Neural cell (in vitro differentiated cells): ENCODE results near the gene FOXK2.

ENCODE experiments used
- CTCF ChIP-seq: fragments of 450-650 bp; IDR thresholded peaks from 2 replicates; pipeline ENCODE4 v1.5.1; 2014; ENCODE audit warnings: antibody characterized with exemption, mild to moderate bottlenecking, moderate library complexity; ENCODE audit not compliant: poor library complexity, severe bottlenecking
- MXI1 ChIP-seq: fragments of 450-650 bp; conservative IDR thresholded peaks from 2 replicates; pipeline ENCODE4 v1.6.1; 2014; ENCODE audit warnings: antibody characterized with exemption, mild to moderate bottlenecking; ENCODE audit not compliant: poor library complexity, severe bottlenecking
- POLR2AphosphoS5 ChIP-seq: IDR thresholded peaks from 2 replicates; pipeline ENCODE4 v1.6.1; 2012
- REST ChIP-seq: IDR thresholded peaks from 2 replicates; pipeline ENCODE4 v1.6.1; 2012; ENCODE audit warnings: borderline replicate concordance
- TAF1 ChIP-seq: IDR thresholded peaks from 2 replicates; pipeline ENCODE4 v1.6.1; 2012; ENCODE audit warnings: low read depth

DNA sequence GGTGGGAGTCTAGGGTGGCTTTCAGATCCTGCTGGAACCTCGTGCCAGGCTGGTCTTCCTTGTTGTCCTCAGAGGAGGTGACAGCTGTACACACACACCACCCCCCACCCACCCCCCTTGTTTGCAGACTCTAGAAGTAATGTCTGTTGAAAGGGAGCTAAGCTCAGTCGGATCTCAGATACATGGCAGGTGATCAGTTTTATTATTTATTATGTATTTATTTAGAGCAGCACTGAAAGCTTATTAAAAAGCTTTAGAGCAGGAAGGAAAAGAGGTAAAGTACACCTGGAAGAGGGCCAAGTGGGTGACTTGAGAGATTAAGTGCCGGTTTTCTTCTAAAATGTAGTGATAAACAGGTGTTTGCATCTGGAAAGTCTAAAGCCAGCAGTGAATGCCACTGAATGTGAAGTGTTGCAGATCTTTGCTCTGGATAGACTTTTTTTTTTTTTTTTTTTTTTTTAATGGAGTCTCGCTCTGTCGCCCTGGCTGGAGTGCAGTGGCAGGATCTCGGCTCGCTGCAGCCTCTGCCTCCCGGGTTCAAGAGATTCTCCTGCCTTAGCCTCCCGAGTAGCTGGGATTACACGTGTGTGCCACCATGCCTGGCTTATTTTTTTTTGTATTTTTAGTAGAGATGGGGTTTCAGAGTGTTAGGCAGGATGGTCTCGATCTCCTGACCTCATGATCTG lies 40.2 kb downstream of the FOXK2 start:
- no peak for TF ChIP-seq CTCF
- TF ChIP-seq REST, result no peak
- no peak for TF ChIP-seq MXI1
- no peak for TF ChIP-seq POLR2AphosphoS5
- TF ChIP-seq TAF1, result no peak
